Gastrocnemius medialis (tissue), 4 donors: Measurements from ENCODE around the gene FBXL17. TPM values are rescaled to one million over a fixed set of nuclear protein-coding genes. Genes with fewer than 3 reads are reported as not detected.

Experiments used
- ATAC-seq, 2 donors: fragments of 150-250 bp; one replicate each; pipeline ENCODE4 v1.9.1; 2016
- DNase-seq, 2 donors: peaks; one replicate each; pipeline ENCODE4 v3.0.0-alpha.2; 2019
- H3K27ac ChIP-seq, 4 donors: fragments of 200-600 bp; sonication (generic); 1 replicate in 1 of 4; 2 replicates in 3 of 4; pipeline ENCODE4 v1.5.1; 2016 to 2018; ENCODE audit warnings: mild to moderate bottlenecking in 2 of 4, moderate library complexity in 1 of 4
- H3K27me3 ChIP-seq, 3 donors: fragments of 200-600 bp; sonication (generic) in 2 of 3; 1 replicate in 1 of 3; 2 replicates in 2 of 3; pipeline versions ENCODE4 v1.5.1 to v1.6.0; 2016 to 2019; ENCODE audit warnings: mild to moderate bottlenecking in 1 of 3, moderate library complexity in 1 of 3
- H3K36me3 ChIP-seq, 2 donors: fragments of 200-600 bp; sonication (generic) in 1 of 2; one replicate each; pipeline ENCODE4 v1.5.1; 2017 to 2018
- H3K4me1 ChIP-seq, 2 donors: fragments of 200-600 bp; sonication (generic) in 1 of 2; one replicate each; pipeline ENCODE4 v1.5.1; 2016 to 2017; ENCODE audit warnings: mild to moderate bottlenecking in 2 of 2
- H3K4me3 ChIP-seq, 4 donors: fragments of 200-600 bp; sonication (generic) in 3 of 4; 1 replicate in 1 of 4; 2 replicates in 3 of 4; pipeline ENCODE4 v1.5.1; 2016 to 2019; ENCODE audit warnings: mild to moderate bottlenecking in 2 of 4
- H3K9me3 ChIP-seq, 3 donors: fragments of 200-600 bp; sonication (generic) in 2 of 3; 1 replicate in 1 of 3; 2 replicates in 2 of 3; pipeline ENCODE4 v1.5.1; 2016 to 2019
- CTCF ChIP-seq, 5 experiments: fragments of 450-650 bp in 3 of 5; fragments of 200-600 bp in 2 of 5; sonication (generic) in 2 of 5; IDR thresholded peaks in 4 of 5; conservative IDR thresholded peaks in 1 of 5; 1 replicate in 4 of 5; 2 replicates in 1 of 5; pipeline ENCODE4 v1.5.1; 2016 to 2019; ENCODE audit warnings: antibody characterized with exemption in 5 of 5, mild to moderate bottlenecking in 3 of 5, moderate library complexity in 3 of 5
- POLR2A ChIP-seq, 2 donors: fragments of 450-650 bp; IDR thresholded peaks; one replicate each; pipeline ENCODE4 v1.6.1; 2017; ENCODE audit warnings: antibody characterized with exemption in 2 of 2, mild to moderate bottlenecking in 2 of 2, moderate library complexity in 2 of 2
- in situ Hi-C, 4 donors: fragments of 200-750 bp; cut with MboI; loops; one replicate each; pipeline versions ENCODE4 v1.15.0 to v1.8.0; 2017; ENCODE audit warnings: low sequenced_read_pairs in 4 of 4
- intact Hi-C: fragments of 100-400 bp; cut with DNase I; formaldehyde crosslinking; loops from one replicate; pipeline ENCODE4 v1.15.1; 2023; ENCODE audit warnings: low total_unique reads
- total RNA-seq, 4 donors: library from RNA; depleted of rRNA; stranded (reverse); fragments of >200 nt; gene quantifications; one replicate each; pipeline versions ENCODE4 v1.1.0 to v1.2.3, GENCODE V29; 2016

Gene FBXL17
- total RNA-seq, 4 donors from 2014 or later, result 23.3 to 33.4 (median 26.9) TPM

- intact Hi-C loops, result no loop called here
- Histone ChIP-seq H3K27ac (no peak overlapping the region), H3K4me1 (no peaks in the 10 kb centered on the region), H3K27me3 (no peaks in the 10 kb centered on the region), H3K9me3 (no peaks in the 10 kb centered on the region), H3K4me3 (no peak overlapping the region), H3K36me3 (no peaks in the 10 kb centered on the region)
- TF ChIP-seq POLR2A (IDR thresholded peaks at IDR 0.05), result no peak
- no peak for TF ChIP-seq CTCF (IDR thresholded peaks at IDR 0.05 in 4 of 5, conservative IDR thresholded peaks at IDR 0.05 in 1 of 5)
- no peak for ATAC-seq
- in situ Hi-C loops, result no loop called here
- no peak for DNase-seq
Measured at GRCh38 chr5:107821288-107821687, 560.6 kb downstream of the FBXL17 start.

GRCh38 chr5:107820429-107820828 lies 561.5 kb downstream of the FBXL17 start:
- in situ Hi-C loops, result no loop called here
- no peaks in the 10 kb centered on the region for H3K9me3 ChIP-seq
- no peak overlapping the region for H3K4me3 ChIP-seq
- no peaks in the 10 kb centered on the region for H3K27me3 ChIP-seq
- ATAC-seq, result no peak
- DNase-seq, result no peak
- intact Hi-C loops, result no loop called here
- no peak for TF ChIP-seq POLR2A (IDR thresholded peaks at IDR 0.05)
- TF ChIP-seq CTCF (IDR thresholded peaks at IDR 0.05 in 4 of 5, conservative IDR thresholded peaks at IDR 0.05 in 1 of 5), result no peak
- no peak overlapping the region for H3K27ac ChIP-seq
- H3K4me1 ChIP-seq, result no peaks in the 10 kb centered on the region
- H3K36me3 ChIP-seq, result no peaks in the 10 kb centered on the region

- H3K9me3 ChIP-seq, result no peaks in the 10 kb centered on the region
- intact Hi-C loops (no loop called here), in situ Hi-C loops (no loop called here)
- no peaks in the 10 kb centered on the region for H3K36me3 ChIP-seq
- ATAC-seq (no peak), DNase-seq (no peak)
- no peak overlapping the region for H3K27ac ChIP-seq
- no peaks in the 10 kb centered on the region for H3K4me1 ChIP-seq
- H3K4me3 ChIP-seq, result no peak overlapping the region
- H3K27me3 ChIP-seq, result no peaks in the 10 kb centered on the region
- TF ChIP-seq CTCF (IDR thresholded peaks at IDR 0.05 in 4 of 5, conservative IDR thresholded peaks at IDR 0.05 in 1 of 5), result no peak
Measured at GRCh38 chr5:107817951-107818350, 563.9 kb downstream of the FBXL17 start.

- Histone ChIP-seq H3K27me3 (no peaks in the 10 kb centered on the region), H3K36me3 (no peaks in the 10 kb centered on the region), H3K4me1 (no peaks in the 10 kb centered on the region), H3K27ac (no peak overlapping the region), H3K4me3 (no peak overlapping the region), H3K9me3 (no peaks in the 10 kb centered on the region)
- intact Hi-C loops, result no loop called here
- in situ Hi-C loops, result no loop called here
- TF ChIP-seq CTCF (IDR thresholded peaks at IDR 0.05 in 4 of 5, conservative IDR thresholded peaks at IDR 0.05 in 1 of 5), result no peak
- TF ChIP-seq POLR2A (IDR thresholded peaks at IDR 0.05), result no peak
- ATAC-seq (no peak), DNase-seq (no peak)
Measured at GRCh38 chr5:107817436-107817835, 564.5 kb downstream of the FBXL17 start.

- Histone ChIP-seq H3K4me1 (no peaks in the 10 kb centered on the region), H3K27ac (no peak overlapping the region), H3K27me3 (no peaks in the 10 kb centered on the region), H3K36me3 (no peaks in the 10 kb centered on the region), H3K9me3 (no peaks in the 10 kb centered on the region), H3K4me3 (no peak overlapping the region)
- DNase-seq (no peak), ATAC-seq (no peak)
- intact Hi-C loops (no loop called here), in situ Hi-C loops (no loop called here)
- no peak for TF ChIP-seq CTCF (IDR thresholded peaks at IDR 0.05 in 4 of 5, conservative IDR thresholded peaks at IDR 0.05 in 1 of 5)
- TF ChIP-seq POLR2A (IDR thresholded peaks at IDR 0.05), result no peak
Measured at GRCh38 chr5:107815109-107815508, 566.8 kb downstream of the FBXL17 start.
